Small intestine (tissue), 7 donors: ENCODE measurements around the gene IL1RL2. TPM values are rescaled to one million over a fixed set of nuclear protein-coding genes. Genes with fewer than 3 reads are reported as not detected.

Experiments
- DNase-seq, 2 donors: peaks; one replicate each; pipeline versions ENCODE4 v3.0.0 to v3.0.0-alpha.2; 2013
- FAIRE-seq: peaks from 2 replicates; lab custom pipeline; 2012; peaks lifted over from hg19 to GRCh38; lab: Jason Lieb, UNC
- H3K27ac ChIP-seq, 3 donors: one replicate each; pipeline ENCODE4 v1.5.1; 2013; ENCODE audit warnings: low read length in 2 of 3, mild to moderate bottlenecking in 2 of 3, control low read depth in 1 of 3, inconsistent platforms in 1 of 3, low read depth in 1 of 3, moderate library complexity in 1 of 3
- H3K27me3 ChIP-seq, 3 donors: one replicate each; pipeline ENCODE4 v1.6.1; 2013; ENCODE audit warnings: low read length in 3 of 3, inconsistent platforms in 1 of 3; ENCODE audit not compliant: control insufficient read depth in 3 of 3, insufficient read depth in 3 of 3
- H3K36me3 ChIP-seq, 3 donors: one replicate each; pipeline ENCODE4 v1.6.1; 2013; ENCODE audit warnings: low read length in 3 of 3, inconsistent platforms in 1 of 3, low read depth in 1 of 3, mild to moderate bottlenecking in 1 of 3, moderate library complexity in 1 of 3; ENCODE audit not compliant: control insufficient read depth in 3 of 3, insufficient read depth in 2 of 3
- H3K4me1 ChIP-seq, 3 donors: one replicate each; pipeline ENCODE4 v1.6.1; 2013; ENCODE audit warnings: low read length in 2 of 3, inconsistent platforms in 1 of 3, low read depth in 1 of 3, mild to moderate bottlenecking in 1 of 3, moderate library complexity in 1 of 3; ENCODE audit not compliant: control insufficient read depth in 3 of 3, insufficient read depth in 2 of 3
- H3K4me3 ChIP-seq, 3 donors: one replicate each; pipeline ENCODE4 v1.5.1; 2013; ENCODE audit warnings: low read length in 3 of 3, control low read depth in 1 of 3, inconsistent platforms in 1 of 3, low read depth in 1 of 3, mild to moderate bottlenecking in 1 of 3, moderate library complexity in 1 of 3
- H3K9me3 ChIP-seq, 2 donors: one replicate each; pipeline ENCODE4 v1.6.1; 2013; ENCODE audit warnings: low read depth in 1 of 2, low read length in 1 of 2; ENCODE audit not compliant: control insufficient read depth in 2 of 2, insufficient read depth in 1 of 2
- WGBS, 3 donors: extraction: QIAGEN DNeasy Blood & Tissue Kit; methylation state at CpG; one replicate each; pipeline ENCODE4 v1.1.7; 2013; 5-methylcytosine and 5-hydroxymethylcytosine counted together
- polyA plus RNA-seq, 4 donors: library from polyadenylated mRNA; stranded (reverse) in 3 of 4; unstranded in 1 of 4; fragments of 200-250 nt in 3 of 4; fragments of 120-200 nt in 1 of 4; gene quantifications; one replicate each; pipeline versions ENCODE4 v1.2.1 to v1.2.3, GENCODE V29; 2013
- donor health status: healthy with polysubstance abuse.
- donor health status: control.
- donor health status: control.
- donor health status: Bipolar disorder and iron deficiency.
- donor health status: healthy.

IL1RL2 gene
- polyA plus RNA-seq, 4 donors: 0.25 to 0.34 TPM; not detected in 2

GRCh38 chr2:102268510-102269199 is 81.8 kb downstream of the IL1RL2 start:
- Histone ChIP-seq H3K36me3 (no peaks in the 10 kb centered on the region), H3K9me3 (no peaks in the 10 kb centered on the region), H3K4me1 (no peaks in the 10 kb centered on the region), H3K4me3 (no peak overlapping the region), H3K27me3 (no peaks in the 10 kb centered on the region), H3K27ac (no peak overlapping the region)
- FAIRE-seq (no peak), DNase-seq (no peak)
- 90 to 96% (median 94%) methylated on average over 4 of the region's 4 CpGs for WGBS, 3 donors

- FAIRE-seq: no peak
- Histone ChIP-seq H3K27me3 (no peaks in the 10 kb centered on the region), H3K27ac (no peak overlapping the region)
Observed at GRCh38 chr2:102269200-102269524, 82.3 kb downstream of the IL1RL2 start.

GRCh38 chr2:102271844-102272243 is 85.0 kb downstream of the IL1RL2 start:
- DNase-seq: no peak
- no peak for FAIRE-seq
- Histone ChIP-seq H3K4me3 (no peak overlapping the region), H3K36me3 (no peaks in the 10 kb centered on the region), H3K4me1 (no peaks in the 10 kb centered on the region), H3K27me3 (no peaks in the 10 kb centered on the region), H3K9me3 (peaks cover 0 to 4% of the 10 kb centered on the region in 2 donors), H3K27ac (no peak overlapping the region)
- 65 to 75% (median 72%) methylated on average over 5 of the region's 5 CpGs for WGBS, 3 donors

More at GRCh38 chr2:102269200-102269524, 82.3 kb downstream of the IL1RL2 start:
- no peak for DNase-seq
- Histone ChIP-seq H3K9me3 (no peaks in the 10 kb centered on the region), H3K4me3 (no peak overlapping the region), H3K36me3 (no peaks in the 10 kb centered on the region), H3K4me1 (no peaks in the 10 kb centered on the region)
- WGBS, 3 donors: 79 to 90% (median 84%) methylated on average over 4 of the region's 4 CpGs

- Histone ChIP-seq H3K27ac (no peak overlapping the region), H3K4me3 (no peak overlapping the region), H3K27me3 (peaks cover 0 to 1% (median 0%) of the 10 kb centered on the region in 3 donors), H3K4me1 (no peaks in the 10 kb centered on the region), H3K36me3 (no peaks in the 10 kb centered on the region), H3K9me3 (peaks cover 0 to 4% of the 10 kb centered on the region in 2 donors)
- FAIRE-seq: no peak
- no peak for DNase-seq
- 52 to 60% (median 54%) methylated on average over 6 of the region's 6 CpGs for WGBS, 3 donors
Observed at GRCh38 chr2:102273619-102274211, 86.9 kb downstream of the IL1RL2 start.

- no peak overlapping the region for H3K4me3 ChIP-seq
- no peaks in the 10 kb centered on the region for H3K4me1 ChIP-seq
- DNase-seq (peak in 1 of 2 donors; percentile 35), FAIRE-seq (no peak)
- 84 to 94% (median 92%) methylated on average over 2 of the region's 2 CpGs for WGBS, 3 donors
- no peak overlapping the region for H3K27ac ChIP-seq
- H3K36me3 ChIP-seq: no peaks in the 10 kb centered on the region
- peaks cover 0 to 4% (median 0%) of the 10 kb centered on the region in 3 donors for H3K27me3 ChIP-seq
- peaks cover 0 to 4% of the 10 kb centered on the region in 2 donors for H3K9me3 ChIP-seq
Observed at GRCh38 chr2:102276549-102277201, 89.9 kb downstream of the IL1RL2 start.

- H3K9me3 ChIP-seq: peaks cover 0 to 4% of the 10 kb centered on the region in 2 donors
- no peaks in the 10 kb centered on the region for H3K4me1 ChIP-seq
- no peak overlapping the region for H3K4me3 ChIP-seq
- DNase-seq (no peak), FAIRE-seq (no peak)
- WGBS, 3 donors: 36 to 82% (median 74%) methylated on average over 1 of the region's 1 CpG
- H3K36me3 ChIP-seq: no peaks in the 10 kb centered on the region
- H3K27me3 ChIP-seq: peaks cover 0 to 4% (median 0%) of the 10 kb centered on the region in 3 donors
- H3K27ac ChIP-seq: no peak overlapping the region
Observed at GRCh38 chr2:102277202-102277700, 90.4 kb downstream of the IL1RL2 start.

GRCh38 chr2:102278720-102279390 is 92.0 kb downstream of the IL1RL2 start:
- Histone ChIP-seq H3K9me3 (peaks cover 0 to 4% of the 10 kb centered on the region in 2 donors), H3K36me3 (no peaks in the 10 kb centered on the region), H3K4me1 (no peaks in the 10 kb centered on the region), H3K27me3 (peaks cover 0 to 7% (median 0%) of the 10 kb centered on the region in 3 donors), H3K27ac (no peak overlapping the region), H3K4me3 (no peak overlapping the region)
- DNase-seq (no peak), FAIRE-seq (no peak)
- 71 to 80% (median 75%) methylated on average over 3 of the region's 3 CpGs for WGBS, 3 donors

- Histone ChIP-seq H3K4me3 (no peak overlapping the region), H3K27me3 (peaks cover 0 to 7% (median 0%) of the 10 kb centered on the region in 3 donors), H3K4me1 (no peaks in the 10 kb centered on the region), H3K27ac (no peak overlapping the region), H3K36me3 (no peaks in the 10 kb centered on the region), H3K9me3 (peaks cover 0 to 4% of the 10 kb centered on the region in 2 donors)
- WGBS, 3 donors: 71 to 93% (median 87%) methylated on average over 1 of the region's 1 CpG
- FAIRE-seq (no peak), DNase-seq (no peak)
Observed at GRCh38 chr2:102279391-102279735, 92.5 kb downstream of the IL1RL2 start.
